Erythroblast (primary cell): ENCODE measurements around the gene GCNT2.

Source experiments
- GATA1 ChIP-seq: IDR thresholded peaks from 2 replicates; pipeline ENCODE4 v1.6.1; 2011; ENCODE audit warnings: low read depth, mild to moderate bottlenecking, control low read depth, low read length, moderate library complexity
- POLR2A ChIP-seq: IDR thresholded peaks from 2 replicates; pipeline ENCODE4 v1.6.1; 2011; ENCODE audit warnings: mild to moderate bottlenecking, low read length

DNA sequence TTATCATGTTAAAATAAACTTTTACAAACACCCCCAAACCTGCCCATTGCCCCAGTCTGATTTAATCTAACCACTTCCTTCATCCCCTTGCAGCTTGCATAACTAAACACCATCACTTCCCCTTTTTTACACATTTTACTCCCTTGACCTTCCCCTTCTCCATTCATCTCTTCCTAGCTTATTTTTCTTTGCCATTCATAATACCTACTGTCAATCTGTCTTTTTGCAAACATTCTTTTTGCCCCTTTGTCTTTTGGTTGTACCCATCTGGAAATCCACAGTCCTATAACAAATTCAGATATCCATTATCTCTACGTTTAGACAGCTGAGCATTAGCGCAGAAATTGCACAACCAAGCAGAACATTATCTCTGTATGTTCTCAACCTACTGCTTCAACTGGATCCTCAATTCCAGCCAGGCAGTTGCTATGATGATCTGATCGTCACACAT is 122.1 kb downstream of the GCNT2 start:
- TF ChIP-seq POLR2A (no peak), GATA1 (no peak)
